ENCODE results near the gene EIF6.

DNA sequence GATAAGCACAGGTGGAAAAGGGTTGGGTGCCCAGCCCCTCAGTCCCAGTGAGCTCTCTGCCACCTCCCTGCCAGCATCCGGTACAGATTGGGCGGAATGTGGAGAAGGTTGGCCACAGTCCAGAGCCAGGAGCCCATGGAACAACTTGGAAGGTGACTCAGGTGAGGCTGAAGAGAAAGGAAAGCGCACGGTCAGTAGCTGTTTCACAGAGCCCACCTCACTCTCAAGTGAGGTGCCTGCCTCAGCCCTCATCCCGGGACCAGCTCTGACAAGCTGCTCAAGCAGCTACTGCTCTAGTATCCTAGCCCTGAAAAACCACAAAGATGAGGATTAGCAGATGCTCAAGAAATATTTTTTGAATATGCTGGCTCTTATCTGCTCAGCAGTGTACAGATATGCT, 5.5 kb downstream of the EIF6 start:
- TF ChIP-seq CTCF (conservative IDR thresholded peaks at IDR 0.05) (no peak), ZFX (IDR thresholded peaks at IDR 0.05) (no peak)
